WTC11 (cell line): ENCODE data around the gene FTH1. TPM values are rescaled to one million over a fixed set of nuclear protein-coding genes. Genes with fewer than 3 reads are reported as not detected.

Source experiments
- ATAC-seq: fragments of 200-7000 bp; cut with Tn5 transposase; 2 replicates; pipeline ENCODE4 v1.10.0; 2021; ENCODE audit warnings: mild to moderate bottlenecking, moderate library complexity
- CTCF ChIA-PET: fragments of 300-600 bp; sonication (Branson Sonifier 250); formaldehyde crosslinking; loops from one replicate; lab custom pipeline; 2021; ENCODE audit warnings: antibody characterized with exemption; lab: Charles Lee
- POLR2A ChIA-PET: fragments of 350-600 bp; sonication (Branson Sonifier 250); formaldehyde crosslinking; loops from one replicate; lab custom pipeline; 2021; ENCODE audit warnings: antibody characterized with exemption; lab: Charles Lee
- DNase-seq: peaks from one replicate; pipeline ENCODE4 v3.0.0; 2021; ENCODE audit warnings: low spot score
- H3K27ac Mint-ChIP-seq: 2 replicates; pipeline ENCODE4 v1.8.0; 2021; ENCODE audit warnings: mixed read lengths
- H3K27me3 Mint-ChIP-seq: 2 replicates; pipeline ENCODE4 v1.8.0; 2021; ENCODE audit warnings: low read depth, mild to moderate bottlenecking, moderate library complexity, mixed read lengths
- H3K36me3 Mint-ChIP-seq: 2 replicates; pipeline ENCODE4 v1.8.0; 2021; ENCODE audit warnings: mixed read lengths
- H3K4me1 Mint-ChIP-seq: 2 replicates; pipeline ENCODE4 v1.8.0; 2022; ENCODE audit warnings: mixed read lengths
- H3K4me3 Mint-ChIP-seq: 2 replicates; pipeline ENCODE4 v1.8.0; 2021; ENCODE audit warnings: mild to moderate bottlenecking, moderate library complexity, mixed read lengths
- H3K9me3 Mint-ChIP-seq: 2 replicates; pipeline ENCODE4 v1.8.0; 2021; ENCODE audit warnings: mixed read lengths
- AR ChIP-seq: fragments of 250-450 bp; sonication (Bioruptor Pico); IDR thresholded peaks from 2 replicates; pipeline ENCODE4 v1.9.0; 2021; ENCODE audit warnings: mild to moderate bottlenecking
- ATF3 ChIP-seq: sonication (generic); formaldehyde crosslinking; conservative IDR thresholded peaks from 2 replicates; pipeline ENCODE4 v1.8.1; 2022; ENCODE audit warnings: mild to moderate bottlenecking, missing genetic modification reagents
- E2F4 ChIP-seq: sonication (generic); formaldehyde crosslinking; IDR thresholded peaks from 2 replicates; pipeline ENCODE4 v1.8.1; 2022; ENCODE audit warnings: low read depth, mild to moderate bottlenecking, moderate library complexity, missing genetic modification reagents, borderline replicate concordance
- ESRRA ChIP-seq: sonication (generic); formaldehyde crosslinking; IDR thresholded peaks from 2 replicates; pipeline ENCODE4 v1.8.1; 2022; ENCODE audit warnings: mild to moderate bottlenecking, missing genetic modification reagents, borderline replicate concordance
- FOXK1 ChIP-seq: sonication (generic); formaldehyde crosslinking; IDR thresholded peaks from 2 replicates; pipeline ENCODE4 v1.8.0; 2022; ENCODE audit warnings: mild to moderate bottlenecking, moderate library complexity, missing genetic modification reagents
- HMGXB4 ChIP-seq: sonication (generic); formaldehyde crosslinking; IDR thresholded peaks from 2 replicates; pipeline ENCODE4 v1.8.1; 2023; ENCODE audit warnings: mild to moderate bottlenecking, moderate library complexity, missing genetic modification reagents
- IRF1 ChIP-seq: sonication (generic); formaldehyde crosslinking; IDR thresholded peaks from 2 replicates; pipeline ENCODE4 v1.8.0; 2023; ENCODE audit warnings: missing genetic modification reagents
- MAX ChIP-seq: sonication (generic); formaldehyde crosslinking; IDR thresholded peaks from 2 replicates; pipeline ENCODE4 v1.8.0; 2022; ENCODE audit warnings: mild to moderate bottlenecking, missing genetic modification reagents
- MLX ChIP-seq: sonication (generic); formaldehyde crosslinking; IDR thresholded peaks from 2 replicates; pipeline ENCODE4 v1.8.1; 2023; ENCODE audit warnings: mild to moderate bottlenecking, missing genetic modification reagents, moderate library complexity
- MYBL2 ChIP-seq: sonication (generic); formaldehyde crosslinking; IDR thresholded peaks from 2 replicates; pipeline ENCODE4 v1.8.1; 2023; ENCODE audit warnings: mild to moderate bottlenecking, moderate library complexity, missing genetic modification reagents
- PRRX2 ChIP-seq: fragments of 250-450 bp; sonication (Bioruptor Pico); IDR thresholded peaks from 2 replicates; pipeline ENCODE4 v1.8.0; 2021; ENCODE audit warnings: mild to moderate bottlenecking
- STAT6 ChIP-seq: sonication (generic); formaldehyde crosslinking; conservative IDR thresholded peaks from 2 replicates; pipeline ENCODE4 v1.8.1; 2023; ENCODE audit warnings: mild to moderate bottlenecking, low read depth, missing genetic modification reagents, moderate library complexity
- TEAD1 ChIP-seq: sonication (generic); formaldehyde crosslinking; IDR thresholded peaks from 2 replicates; pipeline ENCODE4 v1.8.0; 2022; ENCODE audit warnings: mild to moderate bottlenecking, missing genetic modification reagents
- USF1 ChIP-seq: sonication (generic); formaldehyde crosslinking; IDR thresholded peaks from 2 replicates; pipeline ENCODE4 v1.8.0; 2022; ENCODE audit warnings: mild to moderate bottlenecking, missing genetic modification reagents
- ZNF263 ChIP-seq: sonication (generic); formaldehyde crosslinking; IDR thresholded peaks from 2 replicates; pipeline ENCODE4 v1.8.1; 2022; ENCODE audit warnings: low read depth, mild to moderate bottlenecking, moderate library complexity, missing genetic modification reagents
- ZNF416 ChIP-seq: fragments of 250-450 bp; sonication (Bioruptor Pico); IDR thresholded peaks from 2 replicates; pipeline ENCODE4 v1.9.0; 2021; ENCODE audit warnings: mild to moderate bottlenecking, inconsistent platforms
- total RNA-seq: library from RNA; stranded (reverse); gene quantifications from 3 replicates; pipeline ENCODE4 v1.2.3, GENCODE V29; 2021

Gene FTH1
- total RNA-seq, 1 experiment from 2014 or later: 1,108 TPM

- POLR2A ChIA-PET: interaction anchor here (0.7 kb wide), 1 partner anchor 559 kb away, joined by 3 read pairs; no protein-coding TSS in a partner anchor
- H3K4me1 Mint-ChIP-seq: peaks cover 19% of the 10 kb centered on the region
- TF ChIP-seq MYBL2 (no peak), USF1 (CRISPR knock-in tag) (no peak), MLX (CRISPR knock-in tag) (no peak), FOXK1 (CRISPR knock-in tag) (no peak), E2F4 (no peak), STAT6 (no peak)
- peaks cover 14% of the 10 kb centered on the region for H3K9me3 Mint-ChIP-seq
- CTCF ChIA-PET: interaction anchor here (1.2 kb wide), 1 partner anchor 83 kb away, joined by 4 read pairs; no protein-coding TSS in a partner anchor
- no peaks in the 10 kb centered on the region; the same call in none of the 2 replicates for H3K27me3 Mint-ChIP-seq
- peak overlapping the region; percentile 94 for H3K27ac Mint-ChIP-seq
- H3K36me3 Mint-ChIP-seq: peaks cover 17% of the 10 kb centered on the region
- DNase-seq (no peak), ATAC-seq (no peak; the same call in none of the 2 replicates)
- no peak overlapping the region for H3K4me3 Mint-ChIP-seq
These were observed 31.9 kb upstream of the FTH1 start for GRCh38 chr11:61999141-61999975.

- Mint-ChIP-seq H3K4me3 (no peak overlapping the region), H3K9me3 (peaks cover 18% of the 10 kb centered on the region), H3K36me3 (peaks cover 17% of the 10 kb centered on the region), H3K27me3 (peaks cover 3% of the 10 kb centered on the region; the same call in 1 of the 2 replicates), H3K27ac (no peak overlapping the region), H3K4me1 (peaks cover 19% of the 10 kb centered on the region)
- POLR2A ChIA-PET: interaction anchor here (0.5 to 0.7 kb wide), 2 partner anchors 17 to 67 kb away, joined by 3 read pairs; no protein-coding TSS in a partner anchor
- TF ChIP-seq MAX: no peak
- TF ChIP-seq TEAD1 (CRISPR knock-in tag): no peak
- no peak for TF ChIP-seq AR (CRISPR knock-in tag)
- TF ChIP-seq PRRX2 (CRISPR knock-in tag): no peak
- no peak for TF ChIP-seq ZNF263 (CRISPR knock-in tag)
- no peak for TF ChIP-seq IRF1 (CRISPR knock-in tag)
- TF ChIP-seq ZNF416: no peak
- TF ChIP-seq HMGXB4: no peak
- no peak for TF ChIP-seq ATF3 (CRISPR knock-in tag)
- no peak for TF ChIP-seq ESRRA
- ATAC-seq: peak; percentile 74
- no peak for DNase-seq
- CTCF ChIA-PET: interaction anchor here (0.6 to 2.7 kb wide), 8 partner anchors 18 to 115 kb away, joined by 3 to 12 read pairs (median 4); no protein-coding TSS in a partner anchor
These were observed 29.5 kb upstream of the FTH1 start for GRCh38 chr11:61996933-61997332.
